ENCODE results near the gene TSPAN5. TPM values are rescaled to one million over a fixed set of nuclear protein-coding genes. Genes with fewer than 3 reads are reported as not detected.
"Not testable (repeated sequence)": the region's sequence is repeated elsewhere in the genome, so short reads cannot be mapped to it uniquely, and the experiment has no call there.

The TSPAN5 gene
- total RNA-seq, 1 donor from 2014 or later, result 13.7 TPM

DNA sequence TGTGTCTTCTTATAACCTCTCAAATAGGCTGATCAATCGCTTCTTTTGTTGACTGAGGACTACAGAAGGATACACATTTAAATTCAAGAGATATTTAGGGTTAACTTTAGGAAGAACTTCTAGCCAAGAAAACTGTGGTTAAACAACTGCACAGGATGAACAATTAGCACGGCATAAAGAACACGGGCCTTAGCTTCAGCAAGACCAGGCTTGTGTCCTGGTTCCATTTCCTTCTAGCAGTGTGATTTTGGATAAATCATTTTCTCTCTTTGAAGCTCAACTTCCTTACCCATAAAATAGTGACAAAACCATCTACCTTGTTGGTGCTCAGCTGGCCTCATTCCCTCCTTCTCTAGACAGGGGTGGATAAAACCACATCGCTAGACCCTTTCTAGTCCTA is 117.6 kb downstream of the TSPAN5 start:
- H3K27me3 ChIP-seq (ENCODE audit: control insufficient read depth, insufficient read depth, low read length), result no peaks in the 10 kb centered on the region

DNA sequence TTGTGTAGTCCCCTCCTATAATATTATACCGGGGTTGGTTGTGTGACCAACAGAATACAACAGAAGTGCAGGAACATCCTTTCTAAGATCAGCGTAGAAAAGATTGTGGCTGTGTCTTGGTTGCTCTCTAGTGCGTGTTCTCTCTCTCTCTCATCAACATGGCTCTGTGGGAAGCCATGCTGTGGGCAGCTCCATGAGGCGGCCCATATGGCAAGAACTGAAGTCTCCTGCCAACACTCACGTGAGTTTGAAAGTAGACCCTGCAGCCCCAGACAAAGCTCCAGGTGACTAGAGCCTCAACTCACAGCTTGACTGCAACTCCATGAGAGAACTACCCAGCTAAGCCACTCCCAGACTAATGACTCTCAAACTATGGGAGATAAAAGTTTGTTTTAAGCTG is 118.7 kb downstream of the TSPAN5 start:
- peaks cover 3% of the 10 kb centered on the region for H3K36me3 ChIP-seq (ENCODE audit: control insufficient read depth, insufficient read depth, low read length)
- no peaks in the 10 kb centered on the region for H3K27me3 ChIP-seq (ENCODE audit: control insufficient read depth, insufficient read depth, low read length)
- FAIRE-seq (no peak), DNase-seq (ENCODE audit: low read depth) (no peak)
- TF ChIP-seq, protein P1, sequence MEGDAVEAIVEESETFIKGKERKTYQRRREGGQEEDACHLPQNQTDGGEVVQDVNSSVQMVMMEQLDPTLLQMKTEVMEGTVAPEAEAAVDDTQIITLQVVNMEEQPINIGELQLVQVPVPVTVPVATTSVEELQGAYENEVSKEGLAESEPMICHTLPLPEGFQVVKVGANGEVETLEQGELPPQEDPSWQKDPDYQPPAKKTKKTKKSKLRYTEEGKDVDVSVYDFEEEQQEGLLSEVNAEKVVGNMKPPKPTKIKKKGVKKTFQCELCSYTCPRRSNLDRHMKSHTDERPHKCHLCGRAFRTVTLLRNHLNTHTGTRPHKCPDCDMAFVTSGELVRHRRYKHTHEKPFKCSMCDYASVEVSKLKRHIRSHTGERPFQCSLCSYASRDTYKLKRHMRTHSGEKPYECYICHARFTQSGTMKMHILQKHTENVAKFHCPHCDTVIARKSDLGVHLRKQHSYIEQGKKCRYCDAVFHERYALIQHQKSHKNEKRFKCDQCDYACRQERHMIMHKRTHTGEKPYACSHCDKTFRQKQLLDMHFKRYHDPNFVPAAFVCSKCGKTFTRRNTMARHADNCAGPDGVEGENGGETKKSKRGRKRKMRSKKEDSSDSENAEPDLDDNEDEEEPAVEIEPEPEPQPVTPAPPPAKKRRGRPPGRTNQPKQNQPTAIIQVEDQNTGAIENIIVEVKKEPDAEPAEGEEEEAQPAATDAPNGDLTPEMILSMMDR (IDR thresholded peaks at IDR 0.05; ENCODE audit: insufficient read depth, low read length, severe bottlenecking), result no peak
- H3K4me3 ChIP-seq (ENCODE audit: low read depth, low read length), result no peak overlapping the region

More for the DNA sequence above, 117.6 kb downstream of the TSPAN5 start:
- Histone ChIP-seq H3K4me3 (ENCODE audit: low read depth, low read length) (no peak overlapping the region), H3K36me3 (ENCODE audit: control insufficient read depth, insufficient read depth, low read length) (peaks cover 3% of the 10 kb centered on the region)
- FAIRE-seq (peak; percentile 83), DNase-seq (ENCODE audit: low read depth) (peak; percentile 70)
- TF ChIP-seq, protein P1 (IDR thresholded peaks at IDR 0.05; ENCODE audit: insufficient read depth, low read length, severe bottlenecking), result no peak

DNA sequence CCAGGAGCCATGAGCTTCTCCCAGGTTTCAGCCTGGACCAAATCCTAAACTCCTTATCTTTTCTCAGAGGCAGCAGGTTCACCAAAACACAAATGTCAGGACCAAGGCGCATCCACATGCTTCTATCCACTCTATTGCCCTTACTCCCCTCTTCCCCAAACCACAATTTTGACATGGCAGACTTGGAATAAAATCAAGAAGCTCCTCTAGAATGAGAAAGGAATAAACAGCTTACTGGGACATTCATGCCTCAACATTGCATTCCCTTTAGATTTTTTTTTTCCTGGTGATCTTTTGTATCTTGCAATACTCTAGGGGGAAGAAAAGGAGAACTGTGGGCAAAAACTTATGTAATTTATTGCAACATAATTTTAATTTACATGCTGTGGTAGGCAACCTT is 119.1 kb downstream of the TSPAN5 start:
- no peaks in the 10 kb centered on the region for H3K27me3 ChIP-seq (ENCODE audit: control insufficient read depth, insufficient read depth, low read length)
- DNase-seq (ENCODE audit: low read depth), result no peak
- no peak for FAIRE-seq
- no peak overlapping the region for H3K4me3 ChIP-seq (ENCODE audit: low read depth, low read length)
- TF ChIP-seq, protein P1 (IDR thresholded peaks at IDR 0.05; ENCODE audit: insufficient read depth, low read length, severe bottlenecking), result no peak
- H3K36me3 ChIP-seq (ENCODE audit: control insufficient read depth, insufficient read depth, low read length), result peaks cover 3% of the 10 kb centered on the region

DNA sequence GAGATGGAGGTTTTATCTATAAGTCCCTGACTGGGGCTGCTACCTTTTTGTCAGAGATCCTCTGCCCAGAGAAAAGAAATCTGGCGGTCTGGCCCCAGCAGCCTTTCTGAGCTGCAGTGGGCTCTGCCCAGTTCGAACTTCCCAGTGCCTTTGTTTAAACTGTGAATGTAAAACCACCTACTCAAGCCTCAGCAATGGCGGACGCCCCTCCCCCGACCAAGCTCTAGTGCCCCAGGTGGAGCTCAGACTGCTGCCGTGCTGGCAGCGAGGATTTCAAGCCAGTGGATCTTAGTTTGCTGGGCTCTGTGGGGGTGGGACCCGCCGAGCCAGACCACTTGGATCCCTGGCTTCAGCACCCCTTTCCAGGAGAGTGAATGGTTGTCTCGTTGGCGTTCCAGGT is 121.8 kb downstream of the TSPAN5 start:
- TF ChIP-seq, protein P1 (IDR thresholded peaks at IDR 0.05; ENCODE audit: insufficient read depth, low read length, severe bottlenecking), result no peak
- no peak for DNase-seq (ENCODE audit: low read depth)
- H3K36me3 ChIP-seq (ENCODE audit: control insufficient read depth, insufficient read depth, low read length), result peaks cover 3% of the 10 kb centered on the region
- H3K4me3 ChIP-seq (ENCODE audit: low read depth, low read length), result no peak overlapping the region
- no peak for FAIRE-seq
- no peaks in the 10 kb centered on the region for H3K27me3 ChIP-seq (ENCODE audit: control insufficient read depth, insufficient read depth, low read length)

DNA sequence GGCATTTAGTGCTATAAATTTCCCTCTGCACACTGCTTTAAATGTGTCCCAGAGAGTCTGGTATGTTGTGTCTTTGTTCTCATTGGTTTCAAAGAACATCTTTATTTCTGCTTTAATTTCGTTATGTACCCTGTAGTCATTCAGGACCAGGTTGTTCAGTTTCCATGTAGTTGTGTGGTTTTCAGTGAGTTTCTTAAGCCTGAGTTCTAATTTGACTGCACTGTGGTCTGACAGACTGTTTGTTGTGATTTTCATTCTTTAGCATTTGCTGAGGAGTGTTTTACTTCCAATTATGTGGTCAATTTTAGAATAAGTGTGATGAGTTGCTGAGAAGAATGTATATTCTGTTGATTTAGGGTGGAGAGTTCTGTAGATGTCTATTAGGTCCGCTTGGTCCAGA is 124.3 kb downstream of the TSPAN5 start:
- FAIRE-seq; DNase-seq (ENCODE audit: low read depth): not testable (repeated sequence)

DNA sequence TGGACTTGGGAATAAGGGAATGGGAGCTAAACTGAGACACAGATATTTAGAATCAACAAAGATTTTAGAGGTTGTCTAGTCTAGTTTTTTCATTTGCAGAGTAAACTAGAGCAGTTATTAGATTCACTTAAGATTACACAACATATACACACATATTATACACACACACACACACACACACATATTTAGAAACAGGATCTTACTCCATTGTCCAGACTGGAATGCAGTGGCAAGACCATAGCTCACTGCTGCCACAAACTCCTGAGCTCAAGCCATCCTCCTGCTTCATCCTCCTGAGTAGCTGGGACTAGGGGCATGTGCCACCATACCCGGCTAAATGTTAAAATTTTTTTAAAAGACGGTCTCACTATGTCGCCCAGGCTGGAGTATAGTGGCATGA is 127.8 kb downstream of the TSPAN5 start:
- Histone ChIP-seq H3K36me3 (ENCODE audit: control insufficient read depth, insufficient read depth, low read length) (no peaks in the 10 kb centered on the region), H3K27me3 (ENCODE audit: control insufficient read depth, insufficient read depth, low read length) (no peaks in the 10 kb centered on the region), H3K4me3 (ENCODE audit: low read depth, low read length) (no peak overlapping the region)
- DNase-seq (ENCODE audit: low read depth), result no peak
- FAIRE-seq, result no peak
- TF ChIP-seq, protein P1 (IDR thresholded peaks at IDR 0.05; ENCODE audit: insufficient read depth, low read length, severe bottlenecking), result no peak

More for the DNA sequence above, 124.3 kb downstream of the TSPAN5 start:
- not testable (repeated sequence) for H3K36me3 ChIP-seq (ENCODE audit: control insufficient read depth, insufficient read depth, low read length); H3K27me3 ChIP-seq (ENCODE audit: control insufficient read depth, insufficient read depth, low read length); H3K4me3 ChIP-seq (ENCODE audit: low read depth, low read length)
